H1 (cell line): ENCODE results near the gene DNAJC2. TPM values are rescaled to one million over a fixed set of nuclear protein-coding genes. Genes with fewer than 3 reads are reported as not detected.
A peak's percentile ranks its signal among the peaks of the same experiment; 100 is the strongest.
"Not testable (repeated sequence)": the region's sequence is repeated elsewhere in the genome, so short reads cannot be mapped to it uniquely, and the experiment has no call there.

Experiments used
- CTCF ChIA-PET: fragments of 300-600 bp; sonication (Branson Sonifier 250); formaldehyde crosslinking; loops from one replicate; lab custom pipeline; 2021; ENCODE audit not compliant: partially characterized antibody; lab: Charles Lee
- POLR2A ChIA-PET: fragments of 300-600 bp; sonication (Branson Sonifier 250); formaldehyde crosslinking; loops from one replicate; lab custom pipeline; 2021; ENCODE audit warnings: inconsistent platforms; ENCODE audit not compliant: partially characterized antibody; lab: Charles Lee
- DNase-seq, 2 experiments: peaks; one replicate each; pipeline versions ENCODE4 v3.0.0 to v3.0.0-alpha.2; 2010 to 2022; ENCODE audit warnings: low spot score in 2 of 2, low read depth in 1 of 2, mixed read lengths in 1 of 2
- FAIRE-seq: peaks from 2 replicates; lab custom pipeline; 2011; peaks lifted over from hg19 to GRCh38; lab: Jason Lieb, UNC
- H2AFZ ChIP-seq: 2 replicates; pipeline ENCODE4 v1.8.1; 2012; ENCODE audit warnings: low read length, inconsistent platforms
- H2AK5ac ChIP-seq: 2 replicates; pipeline ENCODE4 v1.6.1; 2013; ENCODE audit warnings: low read depth, low read length
- H2BK120ac ChIP-seq: replicated peaks from 2 replicates; pipeline ENCODE3; 2013; ENCODE audit warnings: low read depth, low read length, inconsistent platforms
- H2BK12ac ChIP-seq: 2 replicates; pipeline ENCODE4 v1.6.1; 2013; ENCODE audit warnings: low read depth, low read length
- H2BK15ac ChIP-seq: 2 replicates; pipeline ENCODE4 v1.6.1; 2013; ENCODE audit warnings: low read length
- H2BK20ac ChIP-seq: 2 replicates; pipeline ENCODE4 v1.6.1; 2013; ENCODE audit warnings: low read length
- H2BK5ac ChIP-seq: 2 replicates; pipeline ENCODE4 v1.6.1; 2013; ENCODE audit warnings: low read depth, low read length
- H3K14ac ChIP-seq: 2 replicates; pipeline ENCODE4 v1.6.1; 2013; ENCODE audit warnings: inconsistent platforms; ENCODE audit not compliant: insufficient read length
- H3K18ac ChIP-seq: 2 replicates; pipeline ENCODE4 v1.6.1; 2013; ENCODE audit warnings: low read length; ENCODE audit errors: extremely low read depth
- H3K23ac ChIP-seq: 2 replicates; pipeline ENCODE4 v1.6.1; 2013; ENCODE audit warnings: inconsistent platforms; ENCODE audit not compliant: insufficient read length
- H3K23me2 ChIP-seq: 2 replicates; pipeline ENCODE4 v1.6.1; 2013; ENCODE audit warnings: low read depth, low read length
- H3K27ac ChIP-seq: 2 replicates; pipeline ENCODE4 v1.6.1; 2011; ENCODE audit warnings: low read depth, low read length, inconsistent platforms
- H3K27me3 ChIP-seq, 4 experiments: replicated peaks in 1 of 4; 1 replicate in 1 of 4; 2 replicates in 3 of 4; pipeline versions ENCODE4 v1.6.1 to v1.8.1; 2011 to 2013; ENCODE audit warnings: low read length in 3 of 4, mild to moderate bottlenecking in 3 of 4, inconsistent platforms in 2 of 4, mixed read lengths in 2 of 4, moderate library complexity in 1 of 4; ENCODE audit not compliant: control insufficient read depth in 3 of 4, insufficient read depth in 3 of 4; ENCODE audit errors: extremely low read depth in 1 of 4
- H3K36me3 ChIP-seq, 4 experiments: 2 replicates each; pipeline versions ENCODE4 v1.6.1 to v1.8.1; 2011 to 2013; ENCODE audit warnings: mild to moderate bottlenecking in 4 of 4, low read length in 3 of 4, moderate library complexity in 2 of 4, control low read depth in 1 of 4, inconsistent platforms in 1 of 4; ENCODE audit not compliant: insufficient read depth in 4 of 4, control insufficient read depth in 2 of 4
- H3K4ac ChIP-seq: replicated peaks from 2 replicates; pipeline ENCODE3; 2013; ENCODE audit warnings: low read length, low read depth, mixed read lengths, inconsistent platforms; ENCODE audit not compliant: insufficient read length
- H3K4me1 ChIP-seq, 4 experiments: replicated peaks in 1 of 4; 1 replicate in 1 of 4; 2 replicates in 3 of 4; pipeline versions ENCODE4 v1.6.1 to v1.8.1; 2011 to 2013; ENCODE audit warnings: low read length in 3 of 4, inconsistent platforms in 2 of 4, mixed read lengths in 1 of 4; ENCODE audit not compliant: insufficient read depth in 4 of 4, control insufficient read depth in 3 of 4
- H3K4me2 ChIP-seq, 2 experiments: 2 replicates each; pipeline versions ENCODE4 v1.6.1 to v1.8.1; 2011 to 2013; ENCODE audit warnings: low read depth in 2 of 2, low read length in 2 of 2, control low read depth in 1 of 2, inconsistent platforms in 1 of 2, mild to moderate bottlenecking in 1 of 2; ENCODE audit not compliant: insufficient read depth in 1 of 2
- H3K4me3 ChIP-seq, 4 experiments: fragments of 200-600, 300-600 bp in 1 of 4; sonication (generic), shearing (Covaris generic), sonication (Bioruptor Twin) in 1 of 4; 2 replicates each; pipeline versions ENCODE4 v1.5.1 to v1.8.1; 2011 to 2016; ENCODE audit warnings: low read length in 4 of 4, low read depth in 3 of 4, control low read depth in 2 of 4, inconsistent platforms in 2 of 4, mild to moderate bottlenecking in 2 of 4, mixed read lengths in 1 of 4, moderate library complexity in 1 of 4; ENCODE audit not compliant: insufficient read depth in 2 of 4; ENCODE audit errors: extremely low read depth in 1 of 4
- H3K56ac ChIP-seq: replicated peaks from 2 replicates; pipeline ENCODE3; 2013; ENCODE audit warnings: low read depth, mild to moderate bottlenecking, mixed read lengths, low read length, inconsistent platforms; ENCODE audit not compliant: insufficient read length
- H3K79me1 ChIP-seq: 2 replicates; pipeline ENCODE4 v1.6.1; 2013; ENCODE audit warnings: low read depth, low read length, control low read depth
- H3K79me2 ChIP-seq, 2 experiments: 2 replicates each; pipeline versions ENCODE4 v1.6.1 to v1.8.1; 2012 to 2013; ENCODE audit warnings: low read length in 2 of 2, mild to moderate bottlenecking in 2 of 2, inconsistent platforms in 1 of 2; ENCODE audit not compliant: insufficient read depth in 2 of 2, control insufficient read depth in 1 of 2
- H3K9ac ChIP-seq, 4 experiments: replicated peaks in 1 of 4; 1 replicate in 1 of 4; 2 replicates in 3 of 4; pipeline versions ENCODE4 v1.6.1 to v1.8.1; 2011 to 2013; ENCODE audit warnings: low read depth in 3 of 4, low read length in 3 of 4, control low read depth in 2 of 4, mild to moderate bottlenecking in 2 of 4, moderate library complexity in 2 of 4, inconsistent platforms in 1 of 4; ENCODE audit errors: extremely low read depth in 1 of 4
- H3K9me3 ChIP-seq, 2 experiments: 2 replicates each; pipeline versions ENCODE4 v1.6.1 to v1.8.1; 2012 to 2013; ENCODE audit warnings: mild to moderate bottlenecking in 2 of 2, moderate library complexity in 2 of 2, control low read depth in 1 of 2, inconsistent platforms in 1 of 2, low read depth in 1 of 2, low read length in 1 of 2, mixed read lengths in 1 of 2; ENCODE audit not compliant: insufficient read depth in 2 of 2
- H4K20me1 ChIP-seq, 2 experiments: replicated peaks in 1 of 2; 2 replicates each; pipeline versions ENCODE3 to v1.8.1; 2011 to 2013; ENCODE audit warnings: inconsistent platforms in 2 of 2, low read length in 2 of 2, mild to moderate bottlenecking in 1 of 2; ENCODE audit not compliant: insufficient read depth in 2 of 2, control insufficient read depth in 1 of 2
- H4K5ac ChIP-seq: 2 replicates; pipeline ENCODE4 v1.6.1; 2013; ENCODE audit warnings: low read length, low read depth, mixed read lengths, inconsistent platforms; ENCODE audit not compliant: insufficient read length
- H4K8ac ChIP-seq: 2 replicates; pipeline ENCODE4 v1.8.0; 2013; ENCODE audit warnings: mild to moderate bottlenecking, moderate library complexity, low read length, inconsistent platforms; ENCODE audit not compliant: insufficient read depth; ENCODE audit errors: extremely low read depth
- H4K91ac ChIP-seq: replicated peaks from 2 replicates; pipeline ENCODE3; 2013; ENCODE audit warnings: low read length, mixed read lengths, inconsistent platforms; ENCODE audit not compliant: insufficient read length
- CEBPB ChIP-seq: IDR thresholded peaks from 2 replicates; pipeline ENCODE4 v1.6.1; 2012; ENCODE audit warnings: low read depth, low read length
- WGBS, 2 experiments: shearing (Covaris generic) in 1 of 2; methylation state at CpG; one replicate each; pipeline versions ENCODE4 v1.1.6 to v1.1.7; 2013 to 2015; ENCODE audit warnings: low lambda C conversion rate in 2 of 2, mixed read lengths in 2 of 2, inconsistent platforms in 1 of 2, low coverage in 1 of 2, missing lambda C conversion rate in 1 of 2; ENCODE audit not compliant: insufficient replicate concordance in 2 of 2, insufficient coverage in 1 of 2, insufficient read length in 1 of 2; ENCODE audit errors: extremely low coverage in 1 of 2, missing lambda C conversion rate in 1 of 2; 5-methylcytosine and 5-hydroxymethylcytosine counted together
- polyA plus RNA-seq, 7 experiments: library from polyadenylated mRNA; depleted of rRNA in 3 of 7; stranded (reverse) in 5 of 7; unstranded in 2 of 7; fragments of >200 nt in 5 of 7; fragments of 200-250 nt in 2 of 7; gene quantifications; 1 replicate in 5 of 7; 2 replicates in 1 of 7; 4 replicates in 1 of 7; pipeline versions ENCODE4 v1.2.1 to v1.2.3, GENCODE V29; 2011 to 2013; ENCODE audit warnings: missing spikeins in 2 of 7, mixed read lengths in 2 of 7
- total RNA-seq: library from RNA; stranded (reverse); fragmentation: NEBNext Ultra II Directional; extraction: Animal tissue kit (Norgen Biotek cat#: 25700); gene quantifications from 2 replicates; pipeline ENCODE4 v1.2.1, GENCODE V29; 2021

The DNAJC2 gene
- total and polyA plus RNA-seq, 2 of the 8 experiments (the other 6 are each of a cell fraction or from before 2014, with no cell fraction given), result 9.8 to 42.2 TPM

- DNase-seq, H3K18ac ChIP-seq, H3K27me3 ChIP-seq, H3K56ac ChIP-seq, H4K8ac ChIP-seq, H3K9ac ChIP-seq, H2BK15ac ChIP-seq, H3K27ac ChIP-seq, H2BK20ac ChIP-seq, H4K5ac ChIP-seq, H4K20me1 ChIP-seq, H2AK5ac ChIP-seq, H3K9me3 ChIP-seq, H3K4me3 ChIP-seq, H3K23me2 ChIP-seq, H2BK12ac ChIP-seq, H4K91ac ChIP-seq, H3K4ac ChIP-seq, H3K4me2 ChIP-seq, POLR2A ChIA-PET, H3K79me1 ChIP-seq, H3K4me1 ChIP-seq, FAIRE-seq, H3K14ac ChIP-seq, H2AFZ ChIP-seq, H2BK5ac ChIP-seq, H3K23ac ChIP-seq, CTCF ChIA-PET, H3K36me3 ChIP-seq, H2BK120ac ChIP-seq, H3K79me2 ChIP-seq: not testable (repeated sequence)
- TF ChIP-seq CEBPB, result peak; percentile 36; the same call in 1 of the 2 replicates
- 95% methylated on average over 6 of the region's 6 CpGs; no CpG with 5 or more reads in 1 of the 2 experiments for WGBS, 2 experiments
Observed at GRCh38 chr7:103273374-103273773, 71.2 kb downstream of the DNAJC2 start.

- H2AFZ ChIP-seq, H3K4me3 ChIP-seq, H2BK12ac ChIP-seq, H3K27me3 ChIP-seq, H2AK5ac ChIP-seq, H2BK120ac ChIP-seq, H3K9me3 ChIP-seq, H4K5ac ChIP-seq, H4K20me1 ChIP-seq, H3K36me3 ChIP-seq, H2BK5ac ChIP-seq, CTCF ChIA-PET, H3K23me2 ChIP-seq, H2BK20ac ChIP-seq, H3K4ac ChIP-seq, H3K79me2 ChIP-seq, FAIRE-seq, H3K9ac ChIP-seq, H3K4me2 ChIP-seq, H4K91ac ChIP-seq, H4K8ac ChIP-seq, H3K27ac ChIP-seq, H3K14ac ChIP-seq, H3K18ac ChIP-seq, H3K56ac ChIP-seq, H3K4me1 ChIP-seq, H3K23ac ChIP-seq, H3K79me1 ChIP-seq, DNase-seq, H2BK15ac ChIP-seq: not testable (repeated sequence)
- WGBS, 2 experiments, result 84% methylated on average over 2 of the region's 2 CpGs; no CpG with 5 or more reads in 1 of the 2 experiments
- POLR2A ChIA-PET, result interaction anchor here (1.1 kb wide), 1 partner anchor 192 kb away, joined by 3 read pairs; no protein-coding TSS in a partner anchor
Observed at GRCh38 chr7:103266229-103266628, 78.3 kb downstream of the DNAJC2 start.
